ENCODE measurements around the gene DPY19L3. TPM values are rescaled to one million over a fixed set of nuclear protein-coding genes. Genes with fewer than 3 reads are reported as not detected.
"Not testable (repeated sequence)": the region's sequence is repeated elsewhere in the genome, so short reads cannot be mapped to it uniquely, and the experiment has no call there.

DPY19L3 gene
- total RNA-seq, 4 donors from 2014 or later = 20.8 to 43.8 (median 34.7) TPM

- no peak for ATAC-seq (ENCODE audit: low FRiP score)
- no peak for TF ChIP-seq CTCF (IDR thresholded peaks at IDR 0.05)
- DNase-seq (ENCODE audit: low spot score) = no peak
Observed at GRCh38 chr19:32442650-32443049, 37.1 kb downstream of the DPY19L3 start.

- DNase-seq (ENCODE audit: low spot score); ATAC-seq (ENCODE audit: low FRiP score): not testable (repeated sequence)
Observed at GRCh38 chr19:32447534-32447933, 42.0 kb downstream of the DPY19L3 start.

GRCh38 chr19:32448026-32448425 is 42.5 kb downstream of the DPY19L3 start:
- no peak for DNase-seq (ENCODE audit: low spot score)
- TF ChIP-seq CTCF (IDR thresholded peaks at IDR 0.05) = no peak
- no peak for ATAC-seq (ENCODE audit: low FRiP score)

GRCh38 chr19:32450217-32450616 is 44.6 kb downstream of the DPY19L3 start:
- ATAC-seq (ENCODE audit: low FRiP score) = no peak
- no peak for DNase-seq (ENCODE audit: low spot score)
- no peak for TF ChIP-seq CTCF (IDR thresholded peaks at IDR 0.05)

- ATAC-seq (ENCODE audit: low FRiP score) = no peak
- TF ChIP-seq CTCF (IDR thresholded peaks at IDR 0.05) = no peak
- DNase-seq (ENCODE audit: low spot score) = no peak
Observed at GRCh38 chr19:32453736-32454135, 48.2 kb downstream of the DPY19L3 start.

- no peak for TF ChIP-seq CTCF (IDR thresholded peaks at IDR 0.05)
- ATAC-seq (ENCODE audit: low FRiP score) (no peak), DNase-seq (ENCODE audit: low spot score) (no peak)
Observed at GRCh38 chr19:32456406-32456805, 50.8 kb downstream of the DPY19L3 start.

GRCh38 chr19:32457571-32458158 is 52.1 kb downstream of the DPY19L3 start:
- DNase-seq (ENCODE audit: low spot score) (no peak), ATAC-seq (ENCODE audit: low FRiP score) (no peak)
- TF ChIP-seq CTCF (IDR thresholded peaks at IDR 0.05) = no peak

Data from omental fat pad (tissue), 4 donors.